ENCODE results near the gene SMIM1.

DNA sequence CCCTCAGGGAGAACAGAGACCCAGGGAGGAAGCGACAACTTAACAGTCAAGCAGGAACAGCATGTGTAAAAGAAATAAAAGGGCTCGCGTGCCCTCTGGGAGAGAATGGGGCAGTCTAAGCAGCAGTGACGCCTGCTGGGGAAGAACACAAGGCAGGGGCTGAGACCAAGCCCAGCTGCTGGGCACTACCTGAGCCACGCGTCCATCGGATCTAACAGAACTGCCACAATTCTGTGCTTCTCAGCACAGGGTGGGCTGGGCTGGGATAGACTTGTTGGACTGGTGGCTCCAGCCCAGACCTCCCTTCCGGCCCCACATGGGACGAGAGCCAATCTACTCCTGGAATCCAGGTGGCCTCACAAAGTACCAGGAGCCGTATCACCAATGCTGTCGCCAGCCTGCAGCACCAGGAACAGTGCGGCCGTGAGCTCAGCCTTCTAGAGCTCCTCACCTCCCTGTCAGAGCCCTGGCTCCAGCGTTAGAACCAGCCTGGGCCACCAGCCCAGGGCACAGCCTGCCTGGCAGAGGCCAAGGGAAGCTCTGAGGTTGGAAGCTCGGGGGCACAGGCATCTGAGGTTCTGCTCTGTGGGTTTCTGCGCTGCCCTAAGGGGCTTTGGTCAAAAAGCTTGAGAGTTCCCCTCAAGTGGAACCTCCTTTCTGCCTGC lies 16.3 kb downstream of the SMIM1 start:
- no peak for TF ChIP-seq POLR2A (IDR thresholded peaks at IDR 0.05)
- TF ChIP-seq, protein P1, sequence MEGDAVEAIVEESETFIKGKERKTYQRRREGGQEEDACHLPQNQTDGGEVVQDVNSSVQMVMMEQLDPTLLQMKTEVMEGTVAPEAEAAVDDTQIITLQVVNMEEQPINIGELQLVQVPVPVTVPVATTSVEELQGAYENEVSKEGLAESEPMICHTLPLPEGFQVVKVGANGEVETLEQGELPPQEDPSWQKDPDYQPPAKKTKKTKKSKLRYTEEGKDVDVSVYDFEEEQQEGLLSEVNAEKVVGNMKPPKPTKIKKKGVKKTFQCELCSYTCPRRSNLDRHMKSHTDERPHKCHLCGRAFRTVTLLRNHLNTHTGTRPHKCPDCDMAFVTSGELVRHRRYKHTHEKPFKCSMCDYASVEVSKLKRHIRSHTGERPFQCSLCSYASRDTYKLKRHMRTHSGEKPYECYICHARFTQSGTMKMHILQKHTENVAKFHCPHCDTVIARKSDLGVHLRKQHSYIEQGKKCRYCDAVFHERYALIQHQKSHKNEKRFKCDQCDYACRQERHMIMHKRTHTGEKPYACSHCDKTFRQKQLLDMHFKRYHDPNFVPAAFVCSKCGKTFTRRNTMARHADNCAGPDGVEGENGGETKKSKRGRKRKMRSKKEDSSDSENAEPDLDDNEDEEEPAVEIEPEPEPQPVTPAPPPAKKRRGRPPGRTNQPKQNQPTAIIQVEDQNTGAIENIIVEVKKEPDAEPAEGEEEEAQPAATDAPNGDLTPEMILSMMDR (IDR thresholded peaks at IDR 0.05): no peak
